NCI-H524 treated with DMSO at 0.1 percent for 48 hours (cell line): Measurements from ENCODE around the gene SCAANT1.

ENCODE experiments used
- DNase-seq: peaks from one replicate; lab custom pipeline; 2025; lab: John Stamatoyannopoulos, UW

Gene SCAANT1

DNA sequence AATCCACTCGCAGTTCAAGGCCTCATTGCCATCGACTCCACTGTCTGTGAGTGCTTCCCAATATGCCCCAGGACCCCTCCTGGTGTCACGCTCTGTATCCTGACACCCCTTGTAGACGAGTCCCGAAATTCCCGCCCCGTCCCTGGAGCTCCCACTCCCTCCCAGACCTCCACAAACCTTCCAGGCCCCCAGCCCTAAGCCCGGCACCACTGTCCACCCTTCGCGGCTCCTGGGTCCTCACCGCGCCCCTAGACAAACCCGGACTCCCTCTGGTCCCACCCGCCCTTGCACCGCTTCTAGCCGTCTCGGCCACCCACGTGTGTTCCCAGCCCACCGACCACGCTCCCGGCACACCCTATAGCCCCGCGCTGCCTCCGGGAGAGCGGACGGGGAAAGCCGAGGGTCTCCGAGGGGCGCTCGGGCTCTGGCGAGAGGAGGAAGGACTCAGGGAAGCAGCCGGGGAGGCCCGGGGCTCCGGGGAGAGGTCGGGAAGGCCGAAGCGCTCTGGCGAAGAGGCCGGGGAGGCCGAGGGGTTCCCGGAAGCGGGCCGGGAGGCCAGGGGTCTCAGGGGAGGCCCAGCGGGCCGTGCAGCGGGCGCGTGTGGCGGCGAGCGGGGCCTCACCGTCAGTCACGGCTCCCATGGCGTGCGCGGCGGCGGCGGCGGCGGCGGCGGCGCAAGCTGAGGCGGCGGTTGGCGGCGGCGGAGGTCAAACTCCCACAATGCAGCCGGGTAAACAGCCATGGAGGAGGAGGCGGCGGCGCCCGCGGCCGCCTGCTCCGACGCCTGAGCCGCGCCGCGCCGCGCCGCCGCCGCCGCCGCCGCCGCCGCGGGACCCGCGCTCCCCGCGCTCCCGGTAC is 48.8 kb downstream of the SCAANT1 start, which contains the start of the genes ATXN7 and THOC7:
ATXN7 (plus strand) TSS at position 718 of the 858 bp plus-strand sequence. CDS start 48,732 bp downstream, outside the sequence.
THOC7 (minus strand) TSS at position 656 of the 858 bp plus-strand sequence; CDS start at position 641, 15 bp downstream.
- no peak for DNase-seq

DNA sequence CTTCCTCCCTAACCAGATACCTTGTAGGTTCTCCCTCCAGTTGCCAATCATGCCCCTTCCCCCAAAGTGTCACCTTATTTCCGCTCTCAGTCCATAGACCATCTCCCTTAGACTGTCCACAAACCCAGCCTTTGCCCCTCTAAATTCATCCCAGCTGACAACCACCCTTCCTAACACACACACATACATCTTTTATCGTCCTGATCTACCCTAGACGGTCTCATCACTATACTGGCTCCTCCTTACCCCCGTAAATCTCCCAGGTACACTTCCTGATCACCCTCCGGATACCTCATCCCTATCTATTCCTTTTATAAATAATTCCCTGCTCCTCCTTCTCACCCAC is 49.4 kb downstream of the SCAANT1 start:
- DNase-seq = no peak
